ENCODE results near the gene S100A8. TPM values are rescaled to one million over a fixed set of nuclear protein-coding genes. Genes with fewer than 3 reads are reported as not detected.

The S100A8 gene
- polyA plus RNA-seq, 3 donors = 4,193 to 30,135 (median 27,689) TPM

DNA sequence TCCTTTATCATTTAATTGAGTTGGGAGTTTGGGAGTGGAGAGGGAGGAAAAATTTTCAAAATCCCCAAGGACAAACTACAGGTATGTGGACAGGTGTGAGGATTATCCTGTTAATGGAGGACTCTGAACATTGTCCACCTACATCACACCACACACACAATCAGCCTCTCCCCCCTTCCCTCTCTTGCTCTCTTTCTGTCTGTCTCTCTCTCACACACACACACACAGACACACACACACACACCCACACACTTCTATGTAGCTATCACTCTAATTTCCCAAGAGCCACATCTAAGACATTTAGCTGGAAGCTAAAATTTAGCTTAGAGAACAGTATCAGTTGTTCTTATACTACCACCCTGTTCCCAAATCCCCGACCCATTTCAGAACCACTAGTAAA is 1.5 kb downstream of the S100A8 start:
- no peak for TF ChIP-seq CTCF (IDR thresholded peaks at IDR 0.05)
- WGBS (ENCODE audit: insufficient coverage) = no CpG with 5 or more reads among the region's 1 CpG

GRCh38 chr1:153387785-153388184 is 3.1 kb downstream of the S100A8 start:
- Mint-ChIP-seq H3K4me1 (peaks cover 92% of the 10 kb centered on the region), H3K27ac (peak overlapping the region; percentile 97 to 99 (median 99)), H3K9me3 (peaks cover 0 to 8% (median 2%) of the 10 kb centered on the region in 7 donors), H3K36me3 (peaks cover 6 to 19% of the 10 kb centered on the region in 2 donors), H3K27me3 (ENCODE audit: low read depth in 3 of 3) (no peaks in the 10 kb centered on the region), H3K4me3 (peak overlapping the region in 1 of 2 donors; percentile 35)
- Histone ChIP-seq H3K4me2 (replicated peaks; ENCODE audit: extremely low read depth, low read length, poor library complexity, severe bottlenecking) (peak overlapping the region; percentile 64), H3K27me3 (ENCODE audit: control insufficient read depth in 2 of 2, insufficient read depth in 2 of 2, low read length in 2 of 2) (no peaks in the 10 kb centered on the region), H3K4me1 (ENCODE audit: control insufficient read depth in 1 of 2, insufficient read depth in 2 of 2, low read length in 2 of 2) (peaks cover 78 to 92% of the 10 kb centered on the region in 2 donors), H3K4me3 (replicated peaks in 1 of 3; ENCODE audit: low read depth in 2 of 3, low read length in 3 of 3) (peak overlapping the region in 1 of 3 experiments; percentile 29), H4K20me1 (ENCODE audit: insufficient read depth, low read length) (peaks cover 10% of the 10 kb centered on the region), H3K27ac (ENCODE audit: low read depth in 1 of 2, low read length in 2 of 2) (peak overlapping the region; percentile 63 to 88), H3K79me2 (ENCODE audit: insufficient read depth, low read length) (peaks cover 56% of the 10 kb centered on the region), H2AFZ (ENCODE audit: insufficient read depth, low read depth, low read length, poor library complexity, severe bottlenecking) (no peak overlapping the region), H3K36me3 (replicated peaks in 1 of 2; ENCODE audit: control insufficient read depth in 1 of 2, insufficient read depth in 2 of 2, low read length in 2 of 2) (no peaks in the 10 kb centered on the region), H3K9me3 (replicated peaks in 1 of 2; ENCODE audit: control insufficient read depth in 1 of 2, insufficient read depth in 1 of 2, low read length in 2 of 2) (no peaks in the 10 kb centered on the region), H3K9ac (ENCODE audit: insufficient read depth, low read length, poor library complexity, severe bottlenecking) (no peak overlapping the region)
- intact Hi-C loops (cut with micrococcal nuclease) = no loop called here
- WGBS (ENCODE audit: insufficient coverage) = 92% methylated on average over 2 of the region's 4 CpGs
- no peak for TF ChIP-seq CTCF (IDR thresholded peaks at IDR 0.05)
- no peak for DNase-seq

More for the DNA sequence above, 1.5 kb downstream of the S100A8 start:
- H4K20me1 ChIP-seq (ENCODE audit: insufficient read depth, low read length) = peaks cover 10% of the 10 kb centered on the region
- H2AFZ ChIP-seq (ENCODE audit: insufficient read depth, low read depth, low read length, poor library complexity, severe bottlenecking) = no peak overlapping the region
- H3K4me1 Mint-ChIP-seq = peaks cover 95% of the 10 kb centered on the region
- H3K4me1 ChIP-seq (ENCODE audit: control insufficient read depth in 1 of 2, insufficient read depth in 2 of 2, low read length in 2 of 2) = peaks cover 87 to 96% of the 10 kb centered on the region in 2 donors
- H3K27me3 ChIP-seq (ENCODE audit: control insufficient read depth in 2 of 2, insufficient read depth in 2 of 2, low read length in 2 of 2) = no peaks in the 10 kb centered on the region
- H3K36me3 ChIP-seq (replicated peaks in 1 of 2; ENCODE audit: control insufficient read depth in 1 of 2, insufficient read depth in 2 of 2, low read length in 2 of 2) = no peaks in the 10 kb centered on the region
- H3K36me3 Mint-ChIP-seq = peaks cover 6 to 19% of the 10 kb centered on the region in 2 donors
- no peaks in the 10 kb centered on the region for H3K27me3 Mint-ChIP-seq (ENCODE audit: low read depth in 3 of 3)
- no peaks in the 10 kb centered on the region for H3K9me3 ChIP-seq (replicated peaks in 1 of 2; ENCODE audit: control insufficient read depth in 1 of 2, insufficient read depth in 1 of 2, low read length in 2 of 2)
- peak overlapping the region; percentile 100 for H3K4me3 Mint-ChIP-seq
- H3K27ac Mint-ChIP-seq = peak overlapping the region; percentile 97 to 100 (median 99)
- peaks cover 56% of the 10 kb centered on the region for H3K79me2 ChIP-seq (ENCODE audit: insufficient read depth, low read length)
- DNase-seq = no peak
- H3K9ac ChIP-seq (ENCODE audit: insufficient read depth, low read length, poor library complexity, severe bottlenecking) = no peak overlapping the region
- intact Hi-C loops (cut with micrococcal nuclease) = no loop called here
- H3K4me3 ChIP-seq (replicated peaks in 1 of 3; ENCODE audit: low read depth in 2 of 3, low read length in 3 of 3) = peak overlapping the region; percentile 76 to 89 (median 82)
- H3K27ac ChIP-seq (ENCODE audit: low read depth in 1 of 2, low read length in 2 of 2) = peak overlapping the region; percentile 79 to 87
- H3K9me3 Mint-ChIP-seq = peaks cover 0 to 2% (median 0%) of the 10 kb centered on the region in 7 donors
- peak overlapping the region; percentile 82 for H3K4me2 ChIP-seq (replicated peaks; ENCODE audit: extremely low read depth, low read length, poor library complexity, severe bottlenecking)

Measured in CD14-positive monocyte (primary cell).